OCI-LY3 (cell line): ENCODE results near the gene NPPA.

Experiments
- EZH2phosphoT487 ChIP-seq: fragments of 200-600 bp; shearing (Covaris generic); IDR thresholded peaks from 2 replicates; pipeline ENCODE4 v1.6.1; 2018; ENCODE audit warnings: antibody characterized with exemption, mixed run types, low read depth
- TF ChIP-seq, protein P1 (sequence below): fragments of 200-600, 300-600 bp; sonication (generic); IDR thresholded peaks from 2 replicates; pipeline ENCODE4 v1.5.1; 2014; ENCODE audit warnings: antibody characterized with exemption, low read length, low read depth

DNA sequence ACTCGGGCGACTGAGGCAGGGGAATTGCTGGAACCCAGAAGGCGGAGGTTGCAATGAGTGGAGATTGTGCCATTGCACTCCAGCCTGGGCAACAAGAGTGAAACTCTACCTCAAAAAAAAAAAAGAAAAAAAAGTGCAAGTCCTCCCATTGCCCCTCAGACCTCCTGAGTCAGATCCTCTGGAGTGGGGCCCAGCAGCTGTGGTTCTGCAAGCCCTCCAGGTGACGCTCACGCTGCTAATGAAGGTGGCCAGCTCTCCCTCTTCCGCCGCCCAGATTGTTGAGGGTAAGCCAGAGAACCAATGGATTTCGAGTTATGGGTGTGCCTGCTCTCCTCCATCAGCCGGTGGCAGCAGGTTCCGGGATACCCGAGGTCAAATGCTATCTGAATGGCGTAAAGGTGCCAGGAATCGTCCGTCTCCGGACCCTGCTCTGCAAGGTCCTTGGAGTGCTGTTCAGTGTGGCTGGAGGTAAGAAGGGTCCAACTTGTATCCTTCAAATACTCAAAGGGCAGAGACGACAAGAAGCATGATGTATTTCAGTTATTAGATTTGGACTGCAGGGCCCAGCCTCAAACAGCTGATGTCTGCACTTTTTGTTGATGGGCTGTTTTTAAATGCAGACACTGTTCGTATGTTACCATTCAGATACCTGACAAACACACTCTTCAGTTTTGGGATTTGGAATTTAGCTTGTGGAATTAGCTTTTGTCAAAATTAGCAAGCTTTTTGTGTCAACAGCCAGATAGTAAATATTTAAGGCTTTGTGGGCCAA is 24.0 kb downstream of the NPPA start:
- TF ChIP-seq, protein P1, sequence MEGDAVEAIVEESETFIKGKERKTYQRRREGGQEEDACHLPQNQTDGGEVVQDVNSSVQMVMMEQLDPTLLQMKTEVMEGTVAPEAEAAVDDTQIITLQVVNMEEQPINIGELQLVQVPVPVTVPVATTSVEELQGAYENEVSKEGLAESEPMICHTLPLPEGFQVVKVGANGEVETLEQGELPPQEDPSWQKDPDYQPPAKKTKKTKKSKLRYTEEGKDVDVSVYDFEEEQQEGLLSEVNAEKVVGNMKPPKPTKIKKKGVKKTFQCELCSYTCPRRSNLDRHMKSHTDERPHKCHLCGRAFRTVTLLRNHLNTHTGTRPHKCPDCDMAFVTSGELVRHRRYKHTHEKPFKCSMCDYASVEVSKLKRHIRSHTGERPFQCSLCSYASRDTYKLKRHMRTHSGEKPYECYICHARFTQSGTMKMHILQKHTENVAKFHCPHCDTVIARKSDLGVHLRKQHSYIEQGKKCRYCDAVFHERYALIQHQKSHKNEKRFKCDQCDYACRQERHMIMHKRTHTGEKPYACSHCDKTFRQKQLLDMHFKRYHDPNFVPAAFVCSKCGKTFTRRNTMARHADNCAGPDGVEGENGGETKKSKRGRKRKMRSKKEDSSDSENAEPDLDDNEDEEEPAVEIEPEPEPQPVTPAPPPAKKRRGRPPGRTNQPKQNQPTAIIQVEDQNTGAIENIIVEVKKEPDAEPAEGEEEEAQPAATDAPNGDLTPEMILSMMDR, result no peak
- TF ChIP-seq EZH2phosphoT487, result no peak
